ENCODE measurements around the gene PKDREJ. TPM values are rescaled to one million over a fixed set of nuclear protein-coding genes. Genes with fewer than 3 reads are reported as not detected.

The PKDREJ gene
- total RNA-seq, 1 experiment from 2014 or later, result not detected

- peaks cover 10 to 30% of the 10 kb centered on the region in 2 experiments for H3K36me3 ChIP-seq (ENCODE audit: control insufficient read depth in 1 of 2, insufficient read depth in 2 of 2, low read length in 2 of 2)
- BruUV-seq (replicated peaks), result no TSS peak
- CTCF ChIA-PET, result no interaction called here
Observed at GRCh38 chr22:46272762-46273431, 9.8 kb upstream of the PKDREJ start.

More at GRCh38 chr22:46272762-46273431, 9.8 kb upstream of the PKDREJ start:
- H3K9me3 ChIP-seq (ENCODE audit: control insufficient read depth in 1 of 2, insufficient read depth in 1 of 2, low read depth in 1 of 2, low read length in 2 of 2), result peaks cover 0 to 5% of the 10 kb centered on the region in 2 experiments; a peak in 1 of 4 replicates
- no peaks in the 10 kb centered on the region for H4K20me1 ChIP-seq (ENCODE audit: insufficient read depth)
- no peak overlapping the region for H2AFZ ChIP-seq (ENCODE audit: low read depth, low read length, poor library complexity, severe bottlenecking)
- ATAC-seq, result no peak
- H3K79me2 ChIP-seq (ENCODE audit: insufficient read depth, low read length), result peaks cover 4% of the 10 kb centered on the region; the same call in 1 of the 2 replicates
- peaks cover 0 to 13% of the 10 kb centered on the region in 2 experiments; a peak in 3 of 4 replicates for H3K4me1 ChIP-seq (ENCODE audit: control insufficient read depth in 1 of 2, insufficient read depth in 2 of 2, low read length in 2 of 2)
- no peak overlapping the region for H3K4me2 ChIP-seq (ENCODE audit: low read length)
- H3K27ac ChIP-seq (ENCODE audit: low read depth, low read length), result no peak overlapping the region
- no peak for TF ChIP-seq POLR2A (IDR thresholded peaks at IDR 0.05; ENCODE audit: borderline replicate concordance, extremely low read depth, insufficient read depth, insufficient read length)
- TF ChIP-seq EZH2phosphoT487 (IDR thresholded peaks at IDR 0.05; ENCODE audit: borderline replicate concordance), result no peak
- no peak for TF ChIP-seq CEBPB (IDR thresholded peaks at IDR 0.05; ENCODE audit: low read depth)
- TF ChIP-seq ZNF274 (IDR thresholded peaks at IDR 0.05; ENCODE audit: low read depth, low read length), result no peak
- TF ChIP-seq EZH2 (IDR thresholded peaks at IDR 0.05), result no peak
- no peak for TF ChIP-seq SRF (IDR thresholded peaks at IDR 0.05; ENCODE audit: low read depth)
- TF ChIP-seq SIN3A (IDR thresholded peaks at IDR 0.05; ENCODE audit: low read depth), result no peak
- TF ChIP-seq, protein P1, sequence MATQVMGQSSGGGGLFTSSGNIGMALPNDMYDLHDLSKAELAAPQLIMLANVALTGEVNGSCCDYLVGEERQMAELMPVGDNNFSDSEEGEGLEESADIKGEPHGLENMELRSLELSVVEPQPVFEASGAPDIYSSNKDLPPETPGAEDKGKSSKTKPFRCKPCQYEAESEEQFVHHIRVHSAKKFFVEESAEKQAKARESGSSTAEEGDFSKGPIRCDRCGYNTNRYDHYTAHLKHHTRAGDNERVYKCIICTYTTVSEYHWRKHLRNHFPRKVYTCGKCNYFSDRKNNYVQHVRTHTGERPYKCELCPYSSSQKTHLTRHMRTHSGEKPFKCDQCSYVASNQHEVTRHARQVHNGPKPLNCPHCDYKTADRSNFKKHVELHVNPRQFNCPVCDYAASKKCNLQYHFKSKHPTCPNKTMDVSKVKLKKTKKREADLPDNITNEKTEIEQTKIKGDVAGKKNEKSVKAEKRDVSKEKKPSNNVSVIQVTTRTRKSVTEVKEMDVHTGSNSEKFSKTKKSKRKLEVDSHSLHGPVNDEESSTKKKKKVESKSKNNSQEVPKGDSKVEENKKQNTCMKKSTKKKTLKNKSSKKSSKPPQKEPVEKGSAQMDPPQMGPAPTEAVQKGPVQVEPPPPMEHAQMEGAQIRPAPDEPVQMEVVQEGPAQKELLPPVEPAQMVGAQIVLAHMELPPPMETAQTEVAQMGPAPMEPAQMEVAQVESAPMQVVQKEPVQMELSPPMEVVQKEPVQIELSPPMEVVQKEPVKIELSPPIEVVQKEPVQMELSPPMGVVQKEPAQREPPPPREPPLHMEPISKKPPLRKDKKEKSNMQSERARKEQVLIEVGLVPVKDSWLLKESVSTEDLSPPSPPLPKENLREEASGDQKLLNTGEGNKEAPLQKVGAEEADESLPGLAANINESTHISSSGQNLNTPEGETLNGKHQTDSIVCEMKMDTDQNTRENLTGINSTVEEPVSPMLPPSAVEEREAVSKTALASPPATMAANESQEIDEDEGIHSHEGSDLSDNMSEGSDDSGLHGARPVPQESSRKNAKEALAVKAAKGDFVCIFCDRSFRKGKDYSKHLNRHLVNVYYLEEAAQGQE (IDR thresholded peaks at IDR 0.05; ENCODE audit: low read depth), result no peak
- TF ChIP-seq RAD21 (IDR thresholded peaks at IDR 0.05; ENCODE audit: low read depth), result no peak
- TF ChIP-seq, protein P2, sequence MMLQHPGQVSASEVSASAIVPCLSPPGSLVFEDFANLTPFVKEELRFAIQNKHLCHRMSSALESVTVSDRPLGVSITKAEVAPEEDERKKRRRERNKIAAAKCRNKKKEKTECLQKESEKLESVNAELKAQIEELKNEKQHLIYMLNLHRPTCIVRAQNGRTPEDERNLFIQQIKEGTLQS (IDR thresholded peaks at IDR 0.05), result no peak
- TF ChIP-seq YY1 (IDR thresholded peaks at IDR 0.05; ENCODE audit: extremely low read depth, insufficient replicate concordance, low read depth, low read length), result no peak
- no peak for TF ChIP-seq JUND (IDR thresholded peaks at IDR 0.05)
- TF ChIP-seq ELF1 (IDR thresholded peaks at IDR 0.05; ENCODE audit: borderline replicate concordance, low read depth), result no peak
- TF ChIP-seq POLR2AphosphoS5 (IDR thresholded peaks at IDR 0.05; ENCODE audit: low read depth, low read length), result no peak
- no peak for TF ChIP-seq FOSL1 (IDR thresholded peaks at IDR 0.05; ENCODE audit: low read depth)
- TF ChIP-seq, protein P3, sequence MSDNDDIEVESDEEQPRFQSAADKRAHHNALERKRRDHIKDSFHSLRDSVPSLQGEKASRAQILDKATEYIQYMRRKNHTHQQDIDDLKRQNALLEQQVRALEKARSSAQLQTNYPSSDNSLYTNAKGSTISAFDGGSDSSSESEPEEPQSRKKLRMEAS (IDR thresholded peaks at IDR 0.05), result no peak
- TF ChIP-seq SP1 (IDR thresholded peaks at IDR 0.05; ENCODE audit: low read depth), result no peak
- TF ChIP-seq, protein P4, sequence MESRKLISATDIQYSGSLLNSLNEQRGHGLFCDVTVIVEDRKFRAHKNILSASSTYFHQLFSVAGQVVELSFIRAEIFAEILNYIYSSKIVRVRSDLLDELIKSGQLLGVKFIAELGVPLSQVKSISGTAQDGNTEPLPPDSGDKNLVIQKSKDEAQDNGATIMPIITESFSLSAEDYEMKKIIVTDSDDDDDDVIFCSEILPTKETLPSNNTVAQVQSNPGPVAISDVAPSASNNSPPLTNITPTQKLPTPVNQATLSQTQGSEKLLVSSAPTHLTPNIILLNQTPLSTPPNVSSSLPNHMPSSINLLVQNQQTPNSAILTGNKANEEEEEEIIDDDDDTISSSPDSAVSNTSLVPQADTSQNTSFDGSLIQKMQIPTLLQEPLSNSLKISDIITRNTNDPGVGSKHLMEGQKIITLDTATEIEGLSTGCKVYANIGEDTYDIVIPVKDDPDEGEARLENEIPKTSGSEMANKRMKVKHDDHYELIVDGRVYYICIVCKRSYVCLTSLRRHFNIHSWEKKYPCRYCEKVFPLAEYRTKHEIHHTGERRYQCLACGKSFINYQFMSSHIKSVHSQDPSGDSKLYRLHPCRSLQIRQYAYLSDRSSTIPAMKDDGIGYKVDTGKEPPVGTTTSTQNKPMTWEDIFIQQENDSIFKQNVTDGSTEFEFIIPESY (IDR thresholded peaks at IDR 0.05; ENCODE audit: extremely low read depth, insufficient replicate concordance, low read length), result no peak
- TF ChIP-seq CTCF (IDR thresholded peaks at IDR 0.05 in 2 of 3, conservative IDR thresholded peaks at IDR 0.05 in 1 of 3; ENCODE audit: borderline replicate concordance in 1 of 3, insufficient read depth in 1 of 3, low read depth in 2 of 3, low read length in 2 of 3), result no peak
- no peak for TF ChIP-seq EGR1 (IDR thresholded peaks at IDR 0.05; ENCODE audit: low read depth)
- intact Hi-C loops (cut with micrococcal nuclease), result no loop called here
- RAD21 ChIA-PET (ENCODE audit: low non-redundant PET in 1 of 2, low total read pairs in 2 of 2, uncharacterized antibody in 2 of 2, unreplicated experiment in 2 of 2), result no interaction called here
- no peaks in the 10 kb centered on the region for H3K27me3 ChIP-seq (ENCODE audit: insufficient read depth, low read length)
- no peaks in the 10 kb centered on the region for H3K9me2 ChIP-seq (ENCODE audit: insufficient read depth)
- no peak for DNase-seq (ENCODE audit: low read depth, low spot score)
- POLR2A ChIA-PET, result no interaction called here
- H3K4me3 ChIP-seq (replicated peaks in 1 of 2; ENCODE audit: low read depth in 1 of 2, low read length in 2 of 2), result no peak overlapping the region
- no peak overlapping the region for H3K9ac ChIP-seq (ENCODE audit: low read length)
